ENCODE data around the gene MOV10. TPM values are rescaled to one million over a fixed set of nuclear protein-coding genes. Genes with fewer than 3 reads are reported as not detected.

Gene MOV10
- total and polyA plus RNA-seq, 8 donors = 17.7 to 89.9 (median 25.2) TPM

DNA sequence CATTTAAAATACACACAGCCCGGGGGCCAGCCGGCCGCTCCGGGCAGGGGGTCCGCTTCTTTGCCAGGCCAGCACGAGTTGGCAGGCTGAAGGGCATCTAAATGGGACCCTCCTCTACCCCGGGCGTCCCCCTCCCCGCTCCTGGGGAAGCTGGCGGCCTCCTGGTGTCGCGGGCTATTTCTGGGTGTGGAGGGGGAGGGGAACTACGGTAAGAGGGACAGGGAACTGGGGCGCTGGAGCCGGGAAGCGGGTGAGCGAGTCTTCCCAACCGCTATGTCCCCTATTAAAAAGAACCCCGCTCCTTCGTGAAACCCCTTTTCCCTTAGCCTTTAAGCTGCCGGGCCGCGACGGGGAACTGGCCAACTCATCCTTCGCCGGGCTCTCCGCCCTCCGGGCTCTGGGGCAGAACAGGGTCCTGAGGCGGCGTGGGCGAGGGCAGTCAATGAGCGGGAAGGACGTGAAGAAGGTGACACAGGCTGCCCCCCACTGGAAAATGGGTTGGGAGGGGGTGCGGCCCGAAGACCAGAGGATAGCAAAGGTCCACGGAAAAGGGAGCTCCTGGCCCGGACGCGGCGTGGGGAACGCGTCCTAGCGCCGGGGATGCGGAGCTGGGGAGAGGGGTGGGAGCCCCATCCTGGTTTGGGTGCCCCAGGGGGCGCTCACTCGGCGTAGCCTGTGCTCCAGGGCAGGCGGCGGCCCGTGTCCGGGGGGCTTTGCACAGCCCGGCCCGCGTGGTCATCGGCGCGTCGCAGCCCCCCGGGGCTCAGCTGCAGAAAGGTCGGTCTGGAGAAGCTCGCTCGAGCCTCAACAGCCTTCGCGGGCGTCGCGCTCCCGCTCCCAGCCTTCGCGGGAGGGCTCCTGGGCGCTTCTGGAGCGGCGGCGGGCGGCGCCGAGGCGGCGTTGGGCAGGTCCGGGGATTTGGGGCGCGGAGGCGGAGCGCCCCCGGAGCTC is 40.1 kb downstream of the MOV10 start:
- H3K9me3 ChIP-seq = no peaks in the 10 kb centered on the region
- TF ChIP-seq, protein P1, sequence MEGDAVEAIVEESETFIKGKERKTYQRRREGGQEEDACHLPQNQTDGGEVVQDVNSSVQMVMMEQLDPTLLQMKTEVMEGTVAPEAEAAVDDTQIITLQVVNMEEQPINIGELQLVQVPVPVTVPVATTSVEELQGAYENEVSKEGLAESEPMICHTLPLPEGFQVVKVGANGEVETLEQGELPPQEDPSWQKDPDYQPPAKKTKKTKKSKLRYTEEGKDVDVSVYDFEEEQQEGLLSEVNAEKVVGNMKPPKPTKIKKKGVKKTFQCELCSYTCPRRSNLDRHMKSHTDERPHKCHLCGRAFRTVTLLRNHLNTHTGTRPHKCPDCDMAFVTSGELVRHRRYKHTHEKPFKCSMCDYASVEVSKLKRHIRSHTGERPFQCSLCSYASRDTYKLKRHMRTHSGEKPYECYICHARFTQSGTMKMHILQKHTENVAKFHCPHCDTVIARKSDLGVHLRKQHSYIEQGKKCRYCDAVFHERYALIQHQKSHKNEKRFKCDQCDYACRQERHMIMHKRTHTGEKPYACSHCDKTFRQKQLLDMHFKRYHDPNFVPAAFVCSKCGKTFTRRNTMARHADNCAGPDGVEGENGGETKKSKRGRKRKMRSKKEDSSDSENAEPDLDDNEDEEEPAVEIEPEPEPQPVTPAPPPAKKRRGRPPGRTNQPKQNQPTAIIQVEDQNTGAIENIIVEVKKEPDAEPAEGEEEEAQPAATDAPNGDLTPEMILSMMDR (IDR thresholded peaks at IDR 0.05) = no peak
- whole genome bisulfite sequencing, 2 donors = 2% methylated on average over 69 to 86 of the region's 86 CpGs
- FAIRE-seq (no peak), ATAC-seq (peak in 3 of 4 donors; percentile 1 to 5 (median 2)), DNase-seq (peak in 4 of 6 donors; percentile 53 to 88 (median 64))
- intact Hi-C loops (cut with DNase I) = loop anchor here in 2 of 3 donors (5.0 to 10.0 kb wide), 2 partner anchors 88 to 330 kb away; no protein-coding TSS in a partner anchor
- H3K27me3 ChIP-seq = no peaks in the 10 kb centered on the region
- H3K4me3 ChIP-seq = peak overlapping the region; percentile 26 to 83 (median 56)
- H3K27ac ChIP-seq = no peak overlapping the region
- H3K4me1 ChIP-seq = peaks cover 0 to 9% (median 5%) of the 10 kb centered on the region in 3 donors
- no peaks in the 10 kb centered on the region for H3K36me3 ChIP-seq

DNA sequence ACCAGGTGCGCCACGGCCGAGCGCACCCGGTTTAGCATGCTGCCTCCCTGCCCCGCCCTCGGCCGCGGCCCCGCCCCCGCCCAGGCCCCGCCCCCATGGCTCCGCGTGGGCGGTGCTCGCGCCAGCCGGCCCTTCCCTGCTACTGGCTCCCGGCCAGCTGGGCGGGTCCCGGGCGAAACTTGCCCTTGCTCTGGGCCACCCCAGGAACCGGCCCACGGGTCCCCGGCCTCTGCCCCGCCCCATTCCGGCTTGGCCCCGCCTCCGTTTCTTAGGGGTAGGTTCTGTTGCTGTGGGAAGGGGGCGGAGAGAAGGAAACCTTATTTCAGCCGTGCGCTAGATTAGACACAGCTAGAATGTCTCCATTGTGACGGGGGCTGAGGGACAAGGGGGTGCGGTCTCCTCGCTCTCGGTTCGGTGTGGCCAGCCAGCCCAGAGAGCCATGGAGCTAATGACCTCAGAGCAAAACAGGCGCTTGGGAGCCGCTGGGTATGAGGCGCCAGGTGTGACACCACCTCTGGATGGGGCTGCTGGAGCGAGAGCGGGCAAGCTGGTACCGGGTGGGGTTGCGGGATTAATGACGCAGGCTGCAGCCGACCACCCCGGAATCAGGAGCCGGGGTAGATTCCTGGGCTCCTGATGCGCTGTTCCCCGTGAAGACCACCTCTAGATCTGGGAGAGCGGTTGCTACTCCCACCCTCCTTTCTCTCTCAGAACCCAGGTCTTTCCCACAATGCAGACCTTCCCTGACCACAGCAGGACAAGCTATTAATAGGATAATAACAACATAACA is 41.0 kb downstream of the MOV10 start, which contains the start of gene PPM1J:
Gene PPM1J, minus strand, starts transcription at position 69 of the 790 bp plus-strand sequence. Its CDS starts 31 bp downstream, at position 38.
- ATAC-seq (peak; percentile 85 to 92 (median 87)), DNase-seq (peak; percentile 99 to 100 (median 99)), FAIRE-seq (no peak)
- Histone ChIP-seq H3K4me3 (peak within 1 kb of the TSS; percentile 26 to 83 (median 56)), H3K4me1 (peaks cover 0 to 9% (median 5%) of the 10 kb centered on the region in 3 donors), H3K36me3 (no peaks in the 10 kb centered on the region), H3K9me3 (no peaks in the 10 kb centered on the region), H3K27ac (peak within 1 kb of the TSS in 3 of 4 donors; percentile 13 to 73 (median 58)), H3K27me3 (no peaks in the 10 kb centered on the region)
- TF ChIP-seq, protein P1 (IDR thresholded peaks at IDR 0.05) = no peak
- intact Hi-C loops (cut with DNase I) = loop anchor here in 2 of 3 donors (5.0 to 10.0 kb wide), 2 partner anchors 87 to 329 kb away; no protein-coding TSS in a partner anchor
- 0 to 1% methylated on average over 27 to 51 of the region's 51 CpGs for WGBS, 2 donors

DNA sequence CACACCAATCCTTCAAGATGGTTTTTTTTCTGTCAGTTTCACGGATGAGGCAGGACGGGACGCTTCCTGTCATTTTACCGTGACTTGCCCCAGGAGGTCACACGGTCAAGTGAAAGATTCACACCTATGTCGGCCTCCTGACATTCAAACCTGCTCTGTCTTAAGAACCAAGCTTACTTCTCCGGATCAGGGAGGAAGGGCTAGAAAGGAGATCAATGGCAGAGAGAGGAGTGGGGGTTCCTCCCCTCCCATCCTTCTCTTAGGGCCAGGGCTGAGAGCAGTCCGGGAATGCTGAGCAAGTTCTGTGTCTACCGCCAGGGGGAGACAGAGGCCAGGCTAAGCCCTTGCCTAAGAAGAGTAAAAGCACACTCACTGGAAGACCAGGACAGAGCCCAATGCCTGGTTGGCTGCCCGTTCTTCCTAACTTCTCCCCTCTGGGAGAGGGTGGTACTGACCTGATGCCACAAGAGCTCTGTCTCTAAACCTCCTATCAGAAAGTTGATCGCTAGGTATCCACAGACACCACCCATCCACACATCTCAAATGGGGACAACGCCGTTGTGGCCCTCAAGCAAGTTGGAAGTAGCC is 41.8 kb downstream of the MOV10 start:
- intact Hi-C loops (cut with DNase I) = loop anchor here in 2 of 3 donors (5.0 to 10.0 kb wide), 2 partner anchors 86 to 329 kb away; no protein-coding TSS in a partner anchor
- Histone ChIP-seq H3K27me3 (no peaks in the 10 kb centered on the region), H3K9me3 (no peaks in the 10 kb centered on the region), H3K36me3 (no peaks in the 10 kb centered on the region), H3K4me3 (peak overlapping the region in 3 of 4 donors; percentile 52 to 83 (median 59)), H3K4me1 (peaks cover 0 to 9% (median 5%) of the 10 kb centered on the region in 3 donors), H3K27ac (peak overlapping the region in 2 of 4 donors; percentile 58 to 73)
- no peak for FAIRE-seq
- peak; percentile 74 to 86 (median 79) for ATAC-seq
- TF ChIP-seq, protein P1 (IDR thresholded peaks at IDR 0.05) = peak; percentile 86 to 94 (median 90)
- peak; percentile 80 to 91 (median 90) for DNase-seq
- WGBS, 2 donors = 14 to 16% methylated on average over 13 of the region's 13 CpGs

DNA sequence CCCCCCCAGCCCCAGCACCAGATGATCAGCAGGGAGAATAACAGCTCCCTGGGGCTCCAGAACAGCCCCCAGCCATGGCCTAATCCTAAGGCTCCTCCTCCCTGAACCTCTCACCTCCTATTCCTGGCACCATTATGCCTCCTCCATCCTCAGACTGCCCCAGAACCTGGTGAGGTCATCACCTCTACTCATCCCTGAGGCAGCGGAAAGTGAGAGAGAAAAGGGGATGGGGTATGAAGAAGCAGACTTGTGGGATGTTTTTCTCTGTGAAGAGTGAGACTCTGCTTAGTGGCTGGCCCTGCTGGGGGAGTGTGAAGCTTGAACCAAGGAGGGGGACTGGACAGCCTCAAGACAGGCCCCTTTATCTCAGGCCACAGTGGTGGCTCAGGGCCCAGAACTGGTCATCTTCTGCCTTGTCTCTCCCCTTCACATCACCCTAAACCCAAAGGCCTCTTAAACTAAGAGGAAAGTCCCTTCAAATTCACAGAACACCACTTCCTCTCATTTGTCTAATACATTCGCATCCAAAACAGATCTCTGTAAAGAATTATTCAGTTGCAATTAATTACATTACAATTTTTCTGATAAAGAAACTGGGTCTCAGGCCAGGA is 42.9 kb downstream of the MOV10 start:
- 70 to 80% methylated on average over 2 of the region's 2 CpGs for WGBS, 2 donors
- Histone ChIP-seq H3K9me3 (no peaks in the 10 kb centered on the region), H3K36me3 (no peaks in the 10 kb centered on the region), H3K4me1 (peaks cover 0 to 11% (median 5%) of the 10 kb centered on the region in 3 donors), H3K27me3 (no peaks in the 10 kb centered on the region), H3K27ac (no peak overlapping the region), H3K4me3 (no peak overlapping the region)
- intact Hi-C loops (cut with DNase I) = loop anchor here in 2 of 3 donors (5.0 to 10.0 kb wide), 2 partner anchors 85 to 327 kb away; no protein-coding TSS in a partner anchor
- TF ChIP-seq, protein P1 (IDR thresholded peaks at IDR 0.05) = no peak
- peak in 1 of 6 donors; percentile 13 for DNase-seq
- ATAC-seq = no peak
- FAIRE-seq = no peak

All from pancreas (tissue), 10 donors.